Chondrocyte (in vitro differentiated cells): ENCODE results near the gene ATP6V0D1. TPM values are rescaled to one million over a fixed set of nuclear protein-coding genes. Genes with fewer than 3 reads are reported as not detected.

ENCODE experiments used
- DNase-seq: peaks from one replicate; pipeline ENCODE4 v3.0.0; 2021; ENCODE audit warnings: mixed read lengths, low spot score
- H3K27ac Mint-ChIP-seq: one replicate; pipeline ENCODE4 v1.8.0; 2021; ENCODE audit warnings: mild to moderate bottlenecking, moderate library complexity, mixed read lengths; ENCODE audit not compliant: unreplicated experiment
- H3K27me3 Mint-ChIP-seq: 2 replicates; pipeline ENCODE4 v1.8.0; 2021; ENCODE audit warnings: low read depth, mixed read lengths
- H3K36me3 Mint-ChIP-seq: 2 replicates; pipeline ENCODE4 v1.8.0; 2021; ENCODE audit warnings: low read depth, mixed read lengths
- H3K4me1 Mint-ChIP-seq: 2 replicates; pipeline ENCODE4 v1.8.0; 2021; ENCODE audit warnings: low read depth, mild to moderate bottlenecking, mixed read lengths
- H3K4me3 Mint-ChIP-seq: one replicate; pipeline ENCODE4 v1.8.0; 2021; ENCODE audit warnings: mild to moderate bottlenecking, moderate library complexity, mixed read lengths; ENCODE audit not compliant: unreplicated experiment
- H3K9me3 Mint-ChIP-seq: 2 replicates; pipeline ENCODE4 v1.8.0; 2021; ENCODE audit warnings: low read depth, mixed read lengths
- total RNA-seq: library from RNA; stranded (reverse); gene quantifications from 3 replicates; pipeline ENCODE4 v1.2.1, GENCODE V29; 2021
- TF ChIP-seq, protein P1 (sequence below): fragments of 200-600 bp; sonication (generic); IDR thresholded peaks from 2 replicates; pipeline ENCODE4 v1.5.0; 2021; ENCODE audit warnings: antibody characterized with exemption, mild to moderate bottlenecking, moderate library complexity

The ATP6V0D1 gene
- total RNA-seq, 1 donor from 2014 or later, result 85.5 TPM

DNA sequence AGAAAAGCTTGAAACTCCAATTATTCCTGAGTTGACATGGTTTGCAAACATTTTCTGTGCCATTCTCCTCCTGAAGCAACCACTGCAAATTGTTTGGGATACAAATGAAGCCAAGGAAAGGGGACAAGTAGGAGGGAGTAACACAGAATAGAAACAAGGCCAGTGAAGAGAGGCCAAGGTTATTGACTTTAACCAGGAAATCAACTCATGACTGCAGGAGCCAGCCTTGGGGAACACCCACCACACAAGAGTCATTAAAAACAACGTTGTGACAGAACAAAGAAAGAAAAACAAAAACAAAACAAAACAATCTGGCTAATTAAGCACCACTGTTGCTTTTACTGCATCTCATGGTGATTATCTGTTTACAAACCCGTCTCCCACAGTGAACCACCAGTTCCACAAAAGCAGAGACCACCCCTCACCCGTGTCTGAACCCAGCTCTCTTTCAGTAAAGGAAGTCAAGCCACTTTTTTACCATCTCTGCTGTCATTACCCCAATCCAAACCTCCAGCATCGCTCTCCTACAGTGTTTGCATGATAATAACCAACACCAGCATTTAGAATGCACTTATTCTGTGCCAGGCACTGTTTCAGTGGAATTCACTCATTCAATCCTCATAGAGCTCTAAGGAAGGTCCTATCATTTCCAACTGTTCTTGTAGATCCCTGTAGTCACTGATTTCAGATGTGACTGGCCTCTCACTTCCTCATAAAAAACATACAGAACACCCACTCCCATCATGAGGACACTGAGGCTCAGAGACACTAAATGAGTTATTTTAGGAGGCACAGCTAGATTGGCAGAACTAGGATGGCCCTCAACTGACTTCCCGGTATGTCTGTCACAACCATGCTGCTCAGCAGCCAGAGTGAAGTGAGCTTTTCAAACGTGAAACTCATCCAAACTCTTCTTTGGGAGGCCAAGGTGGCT, 66.7 kb downstream of the ATP6V0D1 start:
- peaks cover 9% of the 10 kb centered on the region for H3K4me1 Mint-ChIP-seq
- TF ChIP-seq, protein P1, sequence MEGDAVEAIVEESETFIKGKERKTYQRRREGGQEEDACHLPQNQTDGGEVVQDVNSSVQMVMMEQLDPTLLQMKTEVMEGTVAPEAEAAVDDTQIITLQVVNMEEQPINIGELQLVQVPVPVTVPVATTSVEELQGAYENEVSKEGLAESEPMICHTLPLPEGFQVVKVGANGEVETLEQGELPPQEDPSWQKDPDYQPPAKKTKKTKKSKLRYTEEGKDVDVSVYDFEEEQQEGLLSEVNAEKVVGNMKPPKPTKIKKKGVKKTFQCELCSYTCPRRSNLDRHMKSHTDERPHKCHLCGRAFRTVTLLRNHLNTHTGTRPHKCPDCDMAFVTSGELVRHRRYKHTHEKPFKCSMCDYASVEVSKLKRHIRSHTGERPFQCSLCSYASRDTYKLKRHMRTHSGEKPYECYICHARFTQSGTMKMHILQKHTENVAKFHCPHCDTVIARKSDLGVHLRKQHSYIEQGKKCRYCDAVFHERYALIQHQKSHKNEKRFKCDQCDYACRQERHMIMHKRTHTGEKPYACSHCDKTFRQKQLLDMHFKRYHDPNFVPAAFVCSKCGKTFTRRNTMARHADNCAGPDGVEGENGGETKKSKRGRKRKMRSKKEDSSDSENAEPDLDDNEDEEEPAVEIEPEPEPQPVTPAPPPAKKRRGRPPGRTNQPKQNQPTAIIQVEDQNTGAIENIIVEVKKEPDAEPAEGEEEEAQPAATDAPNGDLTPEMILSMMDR, result no peak
- no peaks in the 10 kb centered on the region for H3K9me3 Mint-ChIP-seq
- no peak for DNase-seq
- H3K36me3 Mint-ChIP-seq, result peaks cover 2% of the 10 kb centered on the region
- no peak overlapping the region for H3K4me3 Mint-ChIP-seq
- H3K27ac Mint-ChIP-seq, result peak overlapping the region; percentile 9
- no peaks in the 10 kb centered on the region for H3K27me3 Mint-ChIP-seq

DNA sequence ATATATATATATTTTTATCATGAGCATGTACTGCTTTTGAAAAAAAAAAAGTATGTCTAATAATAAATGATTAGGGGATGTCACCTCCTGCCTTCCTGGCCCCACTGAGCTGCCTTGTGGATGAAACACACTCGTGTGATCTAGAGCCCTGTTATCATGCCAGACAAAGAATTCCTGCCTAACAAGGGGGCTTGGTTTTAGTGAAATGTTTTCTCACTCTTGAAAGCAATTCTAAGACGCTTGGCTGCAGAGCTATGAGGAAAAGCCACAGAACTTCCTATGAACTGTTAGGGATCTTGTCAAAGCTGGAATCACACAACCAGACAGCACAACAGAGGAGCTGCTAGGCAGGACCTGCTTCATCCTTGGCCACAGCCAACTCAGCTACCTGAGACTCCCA, 68.7 kb downstream of the ATP6V0D1 start:
- H3K27me3 Mint-ChIP-seq, result no peaks in the 10 kb centered on the region
- H3K4me3 Mint-ChIP-seq, result no peak overlapping the region
- TF ChIP-seq, protein P1, result no peak
- H3K9me3 Mint-ChIP-seq, result no peaks in the 10 kb centered on the region
- peaks cover 2% of the 10 kb centered on the region for H3K36me3 Mint-ChIP-seq
- no peak overlapping the region for H3K27ac Mint-ChIP-seq
- no peak for DNase-seq
- H3K4me1 Mint-ChIP-seq, result peaks cover 14% of the 10 kb centered on the region

DNA sequence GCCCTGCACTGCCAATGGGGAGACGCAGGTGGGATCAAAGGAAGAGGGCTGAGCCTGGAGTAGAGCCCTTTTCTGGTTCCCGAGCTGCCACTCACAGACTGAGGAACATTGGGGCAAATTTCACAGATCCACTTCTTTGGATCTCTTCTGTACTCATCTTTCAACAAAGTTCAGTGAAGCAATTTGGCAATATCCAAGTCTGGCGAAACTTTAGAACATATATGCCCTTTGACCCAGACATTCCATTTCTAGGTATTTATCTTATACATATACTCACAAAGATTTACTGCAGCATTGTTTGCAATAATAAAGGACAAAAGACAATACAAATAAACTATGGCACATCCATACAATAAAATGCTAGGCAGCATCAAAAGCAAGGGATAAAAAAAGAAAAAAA, 69.6 kb downstream of the ATP6V0D1 start:
- Mint-ChIP-seq H3K36me3 (peaks cover 2% of the 10 kb centered on the region), H3K27ac (no peak overlapping the region), H3K4me1 (peaks cover 17% of the 10 kb centered on the region), H3K4me3 (no peak overlapping the region), H3K9me3 (no peaks in the 10 kb centered on the region), H3K27me3 (no peaks in the 10 kb centered on the region)
- no peak for DNase-seq
- TF ChIP-seq, protein P1, result no peak

DNA sequence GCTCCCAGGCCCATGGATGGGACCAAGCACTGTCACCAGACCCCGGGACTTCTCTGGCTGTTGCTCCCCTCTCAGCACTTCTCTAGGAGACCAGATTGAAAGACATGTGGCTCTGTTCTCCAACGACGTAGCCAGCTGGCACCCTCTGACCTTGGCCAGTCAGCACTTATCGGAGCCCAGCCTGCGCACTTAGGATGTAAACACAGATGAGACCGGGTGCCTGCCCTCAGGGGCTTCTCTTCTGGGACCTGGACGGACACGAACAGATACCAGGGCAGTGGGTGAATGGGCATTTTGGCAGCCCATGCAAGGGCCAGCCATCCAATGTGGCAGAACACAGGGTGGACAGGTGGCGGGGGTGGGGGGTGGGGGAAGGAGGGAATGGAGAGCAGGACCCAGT, 71.3 kb downstream of the ATP6V0D1 start:
- Mint-ChIP-seq H3K36me3 (no peaks in the 10 kb centered on the region), H3K4me3 (no peak overlapping the region), H3K4me1 (peaks cover 16% of the 10 kb centered on the region), H3K27me3 (no peaks in the 10 kb centered on the region), H3K27ac (no peak overlapping the region), H3K9me3 (no peaks in the 10 kb centered on the region)
- TF ChIP-seq, protein P1, result no peak
- no peak for DNase-seq

DNA sequence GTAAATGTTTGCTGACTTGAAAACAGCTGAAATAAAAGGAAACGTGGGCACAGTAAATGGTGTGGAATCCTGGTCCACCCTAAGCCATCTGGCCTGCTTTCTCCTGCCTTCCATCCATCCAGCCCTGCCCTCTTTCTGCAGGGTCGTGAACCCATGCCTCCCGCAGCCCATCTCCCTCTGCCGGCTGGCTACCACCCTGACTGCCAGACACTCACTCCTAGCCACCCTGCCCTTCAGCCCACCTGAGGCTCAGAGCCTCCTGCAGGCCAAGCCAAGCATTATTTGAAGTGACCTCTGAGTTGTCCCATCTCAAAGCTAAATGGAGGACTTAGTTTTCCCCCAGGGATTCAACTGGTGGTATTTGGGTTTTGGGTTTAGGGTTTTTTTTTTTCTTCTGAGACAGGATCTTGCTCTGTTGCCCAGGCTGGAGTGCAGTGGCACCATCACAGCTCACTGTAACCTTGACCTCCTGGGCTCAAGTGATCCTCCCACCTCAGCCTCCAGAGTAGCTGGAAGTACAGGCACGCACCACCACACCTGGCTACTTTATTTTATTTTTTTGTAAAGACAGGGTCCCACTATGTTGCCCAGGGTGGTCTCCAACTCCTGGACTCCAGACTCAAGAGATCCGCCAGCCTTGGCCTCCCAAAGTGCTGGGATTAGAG, 73.0 kb downstream of the ATP6V0D1 start:
- peaks cover 16% of the 10 kb centered on the region for H3K4me1 Mint-ChIP-seq
- no peak for DNase-seq
- H3K27me3 Mint-ChIP-seq, result no peaks in the 10 kb centered on the region
- no peak overlapping the region for H3K27ac Mint-ChIP-seq
- no peak overlapping the region for H3K4me3 Mint-ChIP-seq
- TF ChIP-seq, protein P1, result no peak
- no peaks in the 10 kb centered on the region for H3K9me3 Mint-ChIP-seq
- peaks cover 4% of the 10 kb centered on the region for H3K36me3 Mint-ChIP-seq
